Measurements from ENCODE around the gene LY6G6F.
A peak's percentile ranks its signal among the peaks of the same experiment; 100 is the strongest.

The LY6G6F gene

GRCh38 chr6:31706599-31706998 is at the start of gene LY6G6F:
Gene LY6G6F (plus strand): TSS chr6:31706866. CDS start chr6:31706907, 41 bp downstream.
- no peak for DNase-seq

- no peak for DNase-seq
These were observed 49.1 kb upstream of the LY6G6F start for GRCh38 chr6:31657406-31658157.

GRCh38 chr6:31658158-31658688 is 48.4 kb upstream of the LY6G6F start:
- no peak for DNase-seq

- DNase-seq, result no peak
These were observed 47.5 kb upstream of the LY6G6F start for GRCh38 chr6:31658983-31659648.

GRCh38 chr6:31659649-31660380 is 46.9 kb upstream of the LY6G6F start:
- no peak for DNase-seq

GRCh38 chr6:31660381-31661261 is 46.0 kb upstream of the LY6G6F start, which contains the start of gene C6orf47:
Gene C6orf47 (minus strand): TSS chr6:31660778. CDS start chr6:31659947, 831 bp downstream.
- DNase-seq, result peak; percentile 79 to 87

GRCh38 chr6:31661262-31662123 is 45.2 kb upstream of the LY6G6F start:
- DNase-seq, result no peak

GRCh38 chr6:31662124-31662723 is 44.4 kb upstream of the LY6G6F start:
- no peak for DNase-seq

- DNase-seq, result no peak
These were observed 43.3 kb upstream of the LY6G6F start for GRCh38 chr6:31663126-31663960.

- DNase-seq, result peak in 1 of 2 experiments; percentile 29
These were observed 42.5 kb upstream of the LY6G6F start for GRCh38 chr6:31663961-31664789.

- peak; percentile 82 to 95 for DNase-seq
These were observed 41.7 kb upstream of the LY6G6F start, which contains the start of gene GPANK1 for GRCh38 chr6:31664790-31665500. Gene GPANK1 (minus strand): TSS chr6:31664997. CDS start chr6:31664478, 519 bp downstream.

- peak; percentile 97 to 98 for DNase-seq
These were observed 40.9 kb upstream of the LY6G6F start, which contains the start of gene CSNK2B for GRCh38 chr6:31665501-31666336. Gene CSNK2B (plus strand): TSS chr6:31666080. CDS start chr6:31666832, 752 bp downstream.

GRCh38 chr6:31666337-31666965 is 40.2 kb upstream of the LY6G6F start:
- DNase-seq, result no peak

GRCh38 chr6:31669676-31670075 is 37.0 kb upstream of the LY6G6F start, which contains the start of gene LY6G5B:
Gene LY6G5B (plus strand): TSS chr6:31669976. CDS start chr6:31670951, 975 bp downstream.
- DNase-seq, result no peak

- no peak for DNase-seq
These were observed 30.3 kb upstream of the LY6G6F start for GRCh38 chr6:31676322-31676903.

GRCh38 chr6:31676904-31677303 is 29.8 kb upstream of the LY6G6F start:
- no peak for DNase-seq
